ENCODE data around the gene CCDC122.

The CCDC122 gene

GRCh38 chr13:43878892-43879754, at the start of gene CCDC122:
CCDC122 (minus strand) TSS chr13:43879740; CDS start chr13:43869376, 10,364 bp downstream.
- Mint-ChIP-seq H3K4me1 (ENCODE audit: low read depth) (peaks cover 30% of the 10 kb centered on the region), H3K27ac (peak within 1 kb of the TSS; percentile 90), H3K27me3 (peaks cover 21% of the 10 kb centered on the region), H3K9me3 (no peaks in the 10 kb centered on the region), H3K36me3 (ENCODE audit: low read depth) (no peaks in the 10 kb centered on the region), H3K4me3 (peak within 1 kb of the TSS; percentile 85)

- Mint-ChIP-seq H3K27me3 (peaks cover 26% of the 10 kb centered on the region), H3K4me1 (ENCODE audit: low read depth) (no peaks in the 10 kb centered on the region), H3K27ac (no peak overlapping the region), H3K4me3 (no peak overlapping the region), H3K36me3 (ENCODE audit: low read depth) (no peaks in the 10 kb centered on the region), H3K9me3 (no peaks in the 10 kb centered on the region)
Measured at GRCh38 chr13:43924549-43925245, 45.2 kb upstream of the CCDC122 start.

GRCh38 chr13:43920965-43921674, 41.6 kb upstream of the CCDC122 start:
- Mint-ChIP-seq H3K4me1 (ENCODE audit: low read depth) (no peaks in the 10 kb centered on the region), H3K9me3 (no peaks in the 10 kb centered on the region), H3K27ac (no peak overlapping the region), H3K27me3 (peaks cover 36% of the 10 kb centered on the region), H3K36me3 (ENCODE audit: low read depth) (no peaks in the 10 kb centered on the region), H3K4me3 (no peak overlapping the region)

- Mint-ChIP-seq H3K36me3 (ENCODE audit: low read depth) (no peaks in the 10 kb centered on the region), H3K4me1 (ENCODE audit: low read depth) (no peaks in the 10 kb centered on the region), H3K27ac (no peak overlapping the region), H3K4me3 (no peak overlapping the region), H3K9me3 (no peaks in the 10 kb centered on the region), H3K27me3 (peaks cover 26% of the 10 kb centered on the region)
Measured at GRCh38 chr13:43918636-43919035, 39.1 kb upstream of the CCDC122 start.

- Mint-ChIP-seq H3K36me3 (ENCODE audit: low read depth) (no peaks in the 10 kb centered on the region), H3K4me3 (no peak overlapping the region), H3K9me3 (no peaks in the 10 kb centered on the region), H3K27me3 (peaks cover 22% of the 10 kb centered on the region), H3K4me1 (ENCODE audit: low read depth) (no peaks in the 10 kb centered on the region), H3K27ac (no peak overlapping the region)
Measured at GRCh38 chr13:43916828-43917227, 37.3 kb upstream of the CCDC122 start.

GRCh38 chr13:43915451-43915850, 35.9 kb upstream of the CCDC122 start:
- H3K4me3 Mint-ChIP-seq: no peak overlapping the region
- peaks cover 17% of the 10 kb centered on the region for H3K27me3 Mint-ChIP-seq
- no peaks in the 10 kb centered on the region for H3K9me3 Mint-ChIP-seq
- H3K27ac Mint-ChIP-seq: no peak overlapping the region
- H3K36me3 Mint-ChIP-seq (ENCODE audit: low read depth): no peaks in the 10 kb centered on the region
- no peaks in the 10 kb centered on the region for H3K4me1 Mint-ChIP-seq (ENCODE audit: low read depth)

- no peak overlapping the region for H3K27ac Mint-ChIP-seq
- peaks cover 6% of the 10 kb centered on the region for H3K4me1 Mint-ChIP-seq (ENCODE audit: low read depth)
Measured at GRCh38 chr13:43911871-43912270, 32.3 kb upstream of the CCDC122 start.

GRCh38 chr13:43911278-43911677, 31.7 kb upstream of the CCDC122 start:
- Mint-ChIP-seq H3K9me3 (no peaks in the 10 kb centered on the region), H3K36me3 (ENCODE audit: low read depth) (no peaks in the 10 kb centered on the region), H3K4me1 (ENCODE audit: low read depth) (peaks cover 6% of the 10 kb centered on the region), H3K4me3 (no peak overlapping the region), H3K27me3 (peaks cover 10% of the 10 kb centered on the region), H3K27ac (no peak overlapping the region)

More at GRCh38 chr13:43911871-43912270, 32.3 kb upstream of the CCDC122 start:
- Mint-ChIP-seq H3K9me3 (no peaks in the 10 kb centered on the region), H3K27me3 (peaks cover 5% of the 10 kb centered on the region), H3K4me3 (no peak overlapping the region), H3K36me3 (ENCODE audit: low read depth) (no peaks in the 10 kb centered on the region)

GRCh38 chr13:43910856-43911255, 31.3 kb upstream of the CCDC122 start:
- no peak overlapping the region for H3K27ac Mint-ChIP-seq
- H3K4me1 Mint-ChIP-seq (ENCODE audit: low read depth): peaks cover 6% of the 10 kb centered on the region
- H3K9me3 Mint-ChIP-seq: no peaks in the 10 kb centered on the region
- peaks cover 12% of the 10 kb centered on the region for H3K27me3 Mint-ChIP-seq
- H3K4me3 Mint-ChIP-seq: no peak overlapping the region
- no peaks in the 10 kb centered on the region for H3K36me3 Mint-ChIP-seq (ENCODE audit: low read depth)

GRCh38 chr13:43908156-43909126, 28.9 kb upstream of the CCDC122 start:
- peaks cover 6% of the 10 kb centered on the region for H3K4me1 Mint-ChIP-seq (ENCODE audit: low read depth)
- peak overlapping the region; percentile 24 for H3K27ac Mint-ChIP-seq
- peaks cover 16% of the 10 kb centered on the region for H3K27me3 Mint-ChIP-seq
- H3K9me3 Mint-ChIP-seq: no peaks in the 10 kb centered on the region
- H3K4me3 Mint-ChIP-seq: no peak overlapping the region
- H3K36me3 Mint-ChIP-seq (ENCODE audit: low read depth): no peaks in the 10 kb centered on the region

- Mint-ChIP-seq H3K27ac (no peak overlapping the region), H3K36me3 (ENCODE audit: low read depth) (no peaks in the 10 kb centered on the region), H3K4me1 (ENCODE audit: low read depth) (peaks cover 6% of the 10 kb centered on the region), H3K4me3 (no peak overlapping the region), H3K9me3 (no peaks in the 10 kb centered on the region), H3K27me3 (peaks cover 23% of the 10 kb centered on the region)
Measured at GRCh38 chr13:43905435-43906031, 26.0 kb upstream of the CCDC122 start.

GRCh38 chr13:43895940-43896339, 16.4 kb upstream of the CCDC122 start:
- Mint-ChIP-seq H3K27me3 (peaks cover 7% of the 10 kb centered on the region), H3K9me3 (no peaks in the 10 kb centered on the region), H3K4me3 (no peak overlapping the region), H3K27ac (no peak overlapping the region), H3K4me1 (ENCODE audit: low read depth) (no peaks in the 10 kb centered on the region), H3K36me3 (ENCODE audit: low read depth) (no peaks in the 10 kb centered on the region)

- peaks cover 4% of the 10 kb centered on the region for H3K27me3 Mint-ChIP-seq
- H3K4me3 Mint-ChIP-seq: no peak overlapping the region
- H3K4me1 Mint-ChIP-seq (ENCODE audit: low read depth): no peaks in the 10 kb centered on the region
- H3K36me3 Mint-ChIP-seq (ENCODE audit: low read depth): no peaks in the 10 kb centered on the region
- H3K27ac Mint-ChIP-seq: no peak overlapping the region
- no peaks in the 10 kb centered on the region for H3K9me3 Mint-ChIP-seq
Measured at GRCh38 chr13:43894438-43894837, 14.9 kb upstream of the CCDC122 start.

- Mint-ChIP-seq H3K36me3 (ENCODE audit: low read depth) (peaks cover 7% of the 10 kb centered on the region), H3K4me1 (ENCODE audit: low read depth) (peaks cover 14% of the 10 kb centered on the region), H3K27me3 (peaks cover 30% of the 10 kb centered on the region), H3K4me3 (no peak overlapping the region), H3K27ac (no peak overlapping the region), H3K9me3 (no peaks in the 10 kb centered on the region)
Measured at GRCh38 chr13:43884222-43884621, 4.7 kb upstream of the CCDC122 start.
